Pulmonary artery endothelial cell (primary cell): ENCODE data around the gene GOSR2. TPM values are rescaled to one million over a fixed set of nuclear protein-coding genes. Genes with fewer than 3 reads are reported as not detected.
"Not testable (repeated sequence)": the region's sequence is repeated elsewhere in the genome, so short reads cannot be mapped to it uniquely, and the experiment has no call there.

Experiments
- DNase-seq: peaks from one replicate; pipeline ENCODE4 v3.0.0-alpha.2; 2011; ENCODE audit warnings: low read depth, low spot score
- total RNA-seq: library from RNA; depleted of rRNA; stranded (reverse); fragments of >200 nt; gene quantifications from 2 replicates; pipeline ENCODE4 v1.2.3, GENCODE V29; 2014

The GOSR2 gene
- total RNA-seq, 1 donor from 2014 or later = 57.5 TPM

DNA sequence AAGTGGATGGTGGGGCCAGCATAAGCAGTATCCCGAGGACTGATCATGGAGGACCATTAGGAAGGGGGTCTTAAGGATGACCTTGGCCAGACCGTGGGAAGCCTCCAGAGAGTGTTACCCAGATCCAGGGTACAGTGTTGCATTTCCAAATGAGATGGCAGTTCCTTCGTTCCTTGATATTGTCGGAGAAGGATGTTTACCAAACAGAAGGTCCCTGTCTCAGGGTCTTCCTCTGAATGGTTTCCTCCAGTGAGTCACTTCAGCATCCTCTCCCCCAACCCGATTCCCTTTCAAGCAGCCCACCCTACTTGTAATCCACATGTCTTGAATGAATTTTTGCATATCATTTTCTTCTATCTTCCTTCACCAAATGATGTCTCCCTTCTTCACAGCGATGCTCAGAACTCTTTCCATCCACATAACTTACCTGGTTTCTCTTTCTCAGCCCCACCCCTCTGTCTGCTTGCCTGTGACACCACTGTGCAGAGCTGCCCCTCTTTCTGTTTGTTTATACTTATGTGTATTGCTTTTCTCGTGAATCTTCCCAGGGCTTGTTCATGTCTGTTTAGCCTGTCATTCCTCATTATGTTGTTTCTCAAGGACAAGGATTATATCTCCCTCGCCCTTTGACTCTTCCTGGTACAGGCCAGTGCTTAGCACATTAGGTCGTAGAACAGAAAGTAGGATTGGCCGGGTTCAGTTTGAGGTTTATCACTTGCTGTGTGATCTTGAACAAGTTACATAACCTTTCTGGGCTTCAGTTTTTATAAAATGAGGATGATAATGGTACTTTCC is 5.7 kb downstream of the GOSR2 start:
- DNase-seq = no peak

DNA sequence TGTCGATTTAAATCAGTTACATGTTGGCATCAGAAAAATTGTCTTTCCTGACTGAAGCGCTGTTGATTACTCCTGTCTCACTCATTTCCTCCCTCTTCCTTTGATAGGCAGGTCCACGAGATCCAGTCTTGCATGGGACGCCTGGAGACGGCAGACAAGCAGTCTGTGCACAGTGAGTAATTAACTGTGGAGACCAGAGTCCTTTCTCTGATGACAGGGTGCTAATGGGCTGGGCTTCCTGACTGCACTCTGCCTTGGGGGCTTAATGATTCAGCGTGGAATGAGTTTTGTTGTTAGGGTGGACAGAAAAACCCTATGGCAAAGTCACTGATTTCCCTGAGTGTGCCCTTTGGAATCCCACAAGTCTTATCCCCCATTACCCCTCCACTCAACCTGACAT is 6.5 kb downstream of the GOSR2 start:
- DNase-seq = peak; percentile 37

DNA sequence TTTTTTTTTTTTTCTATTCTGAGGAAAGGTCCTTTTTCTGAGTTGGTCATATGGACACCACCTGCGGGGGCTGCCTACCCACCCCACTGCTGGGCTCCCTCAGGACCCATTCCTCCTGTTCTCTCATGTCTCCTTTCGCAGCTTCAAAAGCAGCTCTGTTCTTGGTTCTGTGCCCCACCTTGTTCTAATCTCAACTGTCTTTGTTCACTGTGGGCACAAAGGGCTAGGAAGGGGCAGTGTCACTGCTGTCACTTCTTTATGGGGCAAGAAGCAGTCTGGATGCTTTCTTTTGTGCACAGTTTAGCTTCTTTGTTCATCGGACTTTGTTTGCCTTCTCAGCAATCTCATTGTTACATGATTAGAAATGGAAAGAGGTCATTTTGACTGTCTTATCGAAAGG is 7.1 kb downstream of the GOSR2 start:
- no peak for DNase-seq

DNA sequence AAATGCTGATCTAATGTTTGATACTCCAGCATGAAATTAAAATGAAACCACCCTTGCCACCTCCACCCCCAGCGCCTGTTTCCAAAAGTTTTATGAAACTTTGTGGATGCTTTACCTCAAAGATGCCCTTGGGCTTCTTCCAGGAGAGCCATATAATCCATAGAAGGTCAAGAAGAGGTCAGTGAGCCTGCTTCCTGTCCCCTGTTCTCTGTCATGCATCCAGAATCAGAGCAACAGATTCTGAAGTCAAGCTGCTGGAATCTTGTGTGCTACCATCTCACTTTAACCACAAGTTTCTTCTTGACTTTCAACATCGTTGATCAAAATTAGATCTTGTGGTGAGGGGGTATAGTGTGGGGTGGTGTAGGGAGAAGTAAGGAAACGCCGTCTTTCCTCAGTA is 8.6 kb downstream of the GOSR2 start:
- no peak for DNase-seq

GRCh38 chr17:46935658-46936266 is 12.8 kb downstream of the GOSR2 start:
- DNase-seq = no peak

- peak; percentile 35 for DNase-seq
Observed at GRCh38 chr17:46940692-46941404, 17.9 kb downstream of the GOSR2 start.

DNA sequence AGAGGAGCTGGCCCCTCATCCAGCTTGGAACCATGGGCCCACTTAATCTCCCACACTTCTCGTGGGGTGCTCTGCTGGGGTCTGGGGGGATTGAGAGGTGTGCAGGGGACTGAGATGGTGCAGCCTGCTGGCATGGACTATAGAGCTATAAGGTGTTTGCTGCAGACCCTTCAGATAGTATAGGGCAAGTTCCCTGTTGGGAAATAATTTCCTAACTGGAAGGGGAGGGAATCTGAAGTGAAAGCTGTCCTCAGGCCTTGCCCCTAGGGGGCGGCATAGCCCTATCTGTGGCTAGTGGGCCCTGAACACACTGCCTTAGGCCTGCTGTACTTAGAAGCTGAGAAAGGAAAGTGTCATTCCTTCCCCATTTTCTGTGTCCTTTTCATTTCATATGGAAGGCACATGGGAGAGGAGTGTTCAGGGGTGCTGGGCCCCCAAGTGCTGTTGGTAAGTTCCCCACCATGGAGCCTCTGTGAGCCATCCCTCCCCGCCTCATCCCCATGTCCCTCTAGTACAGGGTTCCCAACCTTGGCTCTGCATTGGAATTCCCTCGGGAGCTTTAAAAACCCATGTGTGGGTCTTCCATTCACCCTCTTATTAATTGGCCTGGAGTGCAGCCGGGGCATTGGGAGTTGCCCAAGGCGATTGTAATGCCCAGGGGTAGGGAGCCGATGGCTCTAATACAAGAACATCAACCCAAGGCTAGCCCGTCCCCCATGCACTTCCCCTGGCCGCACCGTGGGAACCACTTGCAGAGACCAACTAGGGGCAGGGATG is 19.7 kb downstream of the GOSR2 start:
- DNase-seq = peak; percentile 41

DNA sequence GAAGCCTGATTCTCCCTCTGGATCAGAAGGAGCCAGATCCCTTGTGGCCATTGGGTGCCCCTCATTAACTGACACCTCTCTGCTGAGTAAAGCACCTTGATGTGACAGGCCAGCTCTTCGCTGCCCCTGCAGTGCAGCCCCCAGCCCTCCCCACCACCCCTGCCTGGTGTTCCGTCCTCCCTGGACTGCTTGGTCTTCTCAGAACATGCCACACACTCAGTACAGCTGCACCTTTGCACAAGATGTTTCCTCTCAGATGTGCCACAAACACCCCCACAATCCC is 20.2 kb downstream of the GOSR2 start:
- no peak for DNase-seq

GRCh38 chr17:46943501-46944393 is 20.8 kb downstream of the GOSR2 start:
- no peak for DNase-seq

DNA sequence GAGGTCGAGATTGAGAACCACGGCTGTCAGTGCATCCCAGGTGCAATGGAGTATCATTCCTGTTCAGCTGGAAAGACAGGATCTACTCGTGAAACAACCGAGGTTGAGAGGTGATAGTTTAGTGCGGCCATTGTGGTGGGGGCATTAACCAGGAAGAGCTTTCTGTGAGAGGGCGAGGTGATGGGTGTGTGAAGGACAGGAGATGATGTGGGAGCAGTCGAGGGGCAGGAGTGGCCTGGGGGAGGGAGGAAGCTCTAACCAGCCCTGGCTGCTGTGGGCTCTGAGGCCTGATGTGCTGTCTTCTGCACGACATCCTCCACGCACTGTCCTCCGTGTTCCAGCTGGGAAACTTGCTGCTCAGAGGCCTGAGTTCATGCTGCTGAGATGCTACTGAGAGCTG is 22.0 kb downstream of the GOSR2 start:
- DNase-seq = no peak

- no peak for DNase-seq
Observed at GRCh38 chr17:46947216-46947615, 24.3 kb downstream of the GOSR2 start.

DNA sequence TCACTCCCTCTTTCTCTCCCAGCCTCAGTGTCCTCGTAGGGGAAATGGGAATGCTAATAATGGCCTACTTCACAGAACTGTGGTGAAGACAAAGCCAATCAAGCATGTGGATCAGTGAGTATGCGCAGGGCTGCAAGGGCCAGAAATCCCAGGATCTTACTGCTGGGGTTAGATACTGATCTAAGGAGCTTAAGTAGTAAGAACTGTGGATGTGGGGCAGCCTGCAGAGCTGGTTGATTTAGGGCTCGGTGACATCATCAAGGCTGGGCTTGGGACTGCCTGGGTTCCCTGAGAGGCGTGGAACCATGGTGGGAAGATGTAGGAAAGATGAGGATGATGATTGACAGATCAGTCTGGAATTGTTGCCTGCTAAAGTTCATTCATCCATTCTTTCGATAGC is 25.6 kb downstream of the GOSR2 start:
- no peak for DNase-seq

GRCh38 chr17:46949291-46950174 is 26.6 kb downstream of the GOSR2 start:
- DNase-seq = no peak

GRCh38 chr17:46950342-46950996 is 27.5 kb downstream of the GOSR2 start:
- DNase-seq = no peak

DNA sequence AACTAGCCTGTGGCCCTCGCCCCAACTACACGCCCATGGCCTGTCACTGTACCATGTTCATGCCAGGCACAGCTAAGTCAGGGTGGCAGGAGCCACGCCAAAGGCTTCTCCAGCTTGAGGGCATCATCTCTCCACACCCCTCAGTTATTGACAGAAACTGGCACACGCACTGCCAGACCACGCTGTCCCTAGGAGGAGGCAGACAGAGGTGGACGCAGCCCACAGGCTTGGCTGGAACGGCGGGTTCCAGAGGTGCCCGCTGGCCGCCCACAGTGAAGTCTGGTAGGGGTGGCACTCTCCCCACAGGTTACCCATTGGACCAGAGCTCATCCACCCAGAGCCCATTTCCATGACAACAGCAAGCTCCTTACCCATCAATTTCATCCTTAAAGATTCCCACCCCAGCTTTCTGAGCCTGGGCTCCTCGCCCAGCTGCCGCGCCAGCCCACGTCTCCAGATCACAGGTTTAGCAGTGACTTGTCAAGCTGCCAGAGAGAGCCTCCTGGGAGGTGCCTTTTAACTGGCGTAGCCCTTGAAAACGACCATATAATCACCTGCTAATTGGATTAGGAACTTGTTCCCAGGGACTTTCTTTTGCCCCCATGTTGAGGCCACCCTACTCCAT is 28.1 kb downstream of the GOSR2 start:
- DNase-seq = no peak

GRCh38 chr17:46951706-46952105 is 28.7 kb downstream of the GOSR2 start:
- DNase-seq = no peak

GRCh38 chr17:46952115-46952514 is 29.2 kb downstream of the GOSR2 start:
- DNase-seq = no peak

- DNase-seq = not testable (repeated sequence)
Observed at GRCh38 chr17:46953191-46953590, 30.2 kb downstream of the GOSR2 start.

DNA sequence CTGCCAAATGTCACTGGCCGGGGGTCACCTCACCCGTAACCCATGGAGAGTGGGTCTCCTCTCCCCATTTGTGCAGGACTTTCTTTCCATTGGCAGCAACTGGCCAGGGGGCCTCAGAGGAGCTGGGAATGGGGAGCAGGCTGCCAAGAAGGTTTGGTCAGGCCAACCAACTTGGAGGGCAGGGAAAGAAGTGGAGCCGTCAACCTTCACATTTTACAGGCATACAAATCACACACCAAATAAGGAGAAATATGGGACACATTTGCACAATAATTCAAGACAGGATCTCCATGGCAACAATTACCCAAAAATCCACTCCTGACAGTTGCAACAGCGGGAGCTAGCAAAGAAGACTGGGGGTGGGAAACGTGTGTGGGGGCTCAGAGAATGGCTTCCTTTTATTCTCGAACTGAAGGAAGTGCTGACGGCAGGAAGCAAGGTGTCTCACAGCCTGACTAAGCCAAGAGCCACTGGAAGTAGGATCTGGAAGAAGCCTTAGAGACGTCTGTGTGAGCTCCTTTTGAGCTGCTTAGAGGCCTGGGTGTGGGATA is 35.2 kb downstream of the GOSR2 start:
- no peak for DNase-seq
